Prostate gland (tissue), 2 donors: Measurements from ENCODE around the gene ITFG1.

Experiments used
- CTCF ChIP-seq, 4 experiments: fragments of 200-600 bp in 2 of 4; fragments of 450-650 bp in 2 of 4; sonication (generic) in 2 of 4; IDR thresholded peaks; 1 replicate in 3 of 4; 2 replicates in 1 of 4; pipeline ENCODE4 v1.5.1; 2016 to 2019; ENCODE audit warnings: antibody characterized with exemption in 4 of 4, mild to moderate bottlenecking in 2 of 4, moderate library complexity in 2 of 4
- POLR2A ChIP-seq: fragments of 450-650 bp; IDR thresholded peaks from one replicate; pipeline ENCODE4 v1.6.1; 2016; ENCODE audit warnings: antibody characterized with exemption, mild to moderate bottlenecking
- POLR2AphosphoS5 ChIP-seq: sonication (generic); formaldehyde crosslinking; IDR thresholded peaks from one replicate; pipeline ENCODE4 v1.6.1; 2017; ENCODE audit warnings: antibody characterized with exemption

- no peak for TF ChIP-seq CTCF (IDR thresholded peaks at IDR 0.05)
- TF ChIP-seq POLR2A, result no peak
- no peak for TF ChIP-seq POLR2AphosphoS5
Measured at GRCh38 chr16:47236716-47237115, 224.1 kb downstream of the ITFG1 start.
